Left hindlimb (tissue), 1 donor: ENCODE data around the gene CALD1.

Experiments
- DNase-seq: peaks from one replicate; pipeline ENCODE4 v3.0.0-alpha.2; 2018

The CALD1 gene

DNA sequence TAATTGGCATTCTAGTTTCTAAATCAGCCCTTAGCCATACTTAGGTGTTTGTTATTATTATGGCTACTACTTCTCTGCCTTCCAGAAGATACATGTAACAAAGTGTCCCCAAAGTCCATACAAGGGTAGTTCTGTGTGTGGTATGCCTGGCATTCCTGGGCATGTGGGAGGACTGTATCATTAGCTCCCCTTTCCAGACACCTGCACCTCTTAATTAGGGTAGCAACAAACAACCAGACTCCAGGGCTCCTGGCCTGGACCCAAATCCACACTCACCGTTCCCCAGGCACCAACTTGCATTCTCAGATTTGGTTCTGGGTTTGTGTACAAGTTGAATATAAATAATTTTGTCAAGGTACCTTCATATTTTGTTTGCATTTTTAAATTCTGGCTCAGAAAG is 15.5 kb upstream of the CALD1 start:
- no peak for DNase-seq

DNA sequence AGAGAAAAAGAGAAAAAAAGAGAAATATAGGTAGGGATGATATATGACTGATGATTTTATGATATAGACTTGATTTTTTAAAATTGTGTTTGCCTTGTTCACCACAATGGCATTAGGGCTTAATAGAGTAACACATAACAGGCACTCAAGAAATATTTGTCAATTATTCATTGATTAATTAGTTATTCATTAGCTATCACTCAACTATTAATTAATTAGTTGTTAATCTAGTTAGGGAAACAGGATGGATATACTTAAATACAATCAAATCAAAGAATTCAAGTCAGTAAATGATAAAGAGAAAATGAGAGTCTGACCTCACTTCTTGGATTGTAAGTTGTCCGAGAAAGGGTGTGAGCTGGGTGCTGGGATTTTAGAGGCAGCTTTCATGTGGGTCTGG is 15.1 kb upstream of the CALD1 start:
- DNase-seq: no peak

DNA sequence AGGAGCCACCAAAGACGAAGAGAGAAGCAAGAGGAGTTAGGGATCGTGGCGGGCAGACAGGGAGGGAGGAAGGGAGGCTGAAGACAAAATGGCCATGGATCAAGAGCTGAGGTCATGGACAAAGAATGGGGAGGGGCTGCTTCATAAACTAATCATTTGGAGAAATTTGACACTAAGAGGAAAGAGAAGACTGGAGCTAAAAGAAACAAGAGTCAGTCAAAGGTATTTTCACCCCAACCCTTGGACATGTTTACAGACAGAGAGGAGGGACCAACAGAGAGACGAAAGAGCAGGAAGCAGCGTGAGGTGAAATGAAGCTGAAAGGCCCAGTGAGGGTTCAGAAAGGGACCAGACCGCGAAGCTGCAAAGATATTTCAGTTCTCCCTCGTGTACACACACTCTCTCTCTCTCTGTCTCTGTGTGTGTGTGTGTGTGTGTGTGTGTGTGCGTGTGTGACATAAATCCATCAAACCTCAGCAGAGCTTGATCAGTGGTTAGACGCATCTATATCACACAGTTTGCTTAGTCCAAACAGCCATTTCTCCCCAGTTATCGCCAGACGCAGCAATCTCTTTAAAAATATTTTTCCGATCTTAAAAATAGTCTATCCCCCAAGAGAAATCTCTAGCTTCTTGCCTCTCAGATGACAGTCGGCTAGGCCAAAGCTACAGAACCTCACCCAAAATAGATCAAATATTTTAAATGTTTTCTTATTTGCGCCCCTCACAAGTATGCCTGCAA is 12.5 kb upstream of the CALD1 start:
- DNase-seq: no peak

DNA sequence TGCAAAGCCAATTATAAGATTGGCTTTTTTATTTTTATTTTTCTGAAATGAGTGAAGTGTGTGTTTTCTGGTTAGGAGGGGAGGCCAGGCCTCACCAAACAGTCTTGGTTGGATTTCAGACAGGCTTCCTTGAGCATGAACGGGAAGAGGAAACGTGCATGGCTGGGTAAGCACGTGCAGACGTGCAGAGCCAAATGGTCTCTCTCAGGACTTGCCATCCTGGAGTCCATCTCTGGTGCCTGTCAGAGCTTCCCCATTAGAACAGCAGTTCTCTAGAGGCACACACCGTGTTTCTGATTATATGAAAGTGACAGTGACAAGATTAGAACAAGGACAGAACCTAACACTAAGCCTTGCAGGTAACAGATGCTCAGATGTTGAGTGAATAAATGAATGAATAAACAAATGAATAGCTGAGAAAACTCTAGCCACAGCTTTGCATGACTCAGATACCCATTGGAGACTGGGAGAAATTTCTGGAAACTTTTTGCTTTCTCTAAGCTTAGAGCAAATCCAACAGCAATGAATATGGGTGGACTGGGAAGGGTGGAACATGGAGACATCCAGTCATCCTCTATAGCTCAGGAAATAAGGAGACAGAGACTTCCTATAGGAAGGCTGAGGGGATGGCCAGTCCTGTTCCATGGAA is 11.8 kb upstream of the CALD1 start:
- no peak for DNase-seq

DNA sequence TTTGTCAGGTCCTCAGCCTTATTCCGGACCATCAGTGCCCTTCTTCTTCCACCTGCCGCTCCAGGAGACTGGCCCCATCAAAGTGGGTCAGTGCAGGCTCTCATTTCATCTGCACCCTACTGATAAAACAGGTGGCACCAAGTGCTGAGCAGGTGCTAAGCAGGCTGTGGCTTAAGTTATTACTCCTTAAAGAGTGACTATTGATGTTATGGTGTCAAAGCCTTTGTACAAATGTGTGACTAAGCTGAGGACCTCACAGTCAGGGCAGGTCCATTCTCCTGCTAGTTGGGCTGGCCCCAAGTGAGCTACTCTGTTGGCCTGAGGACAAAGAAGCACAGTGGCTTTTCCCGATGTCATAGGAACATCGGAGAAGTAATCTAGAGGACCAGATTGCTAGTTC is 11.2 kb upstream of the CALD1 start:
- no peak for DNase-seq

DNA sequence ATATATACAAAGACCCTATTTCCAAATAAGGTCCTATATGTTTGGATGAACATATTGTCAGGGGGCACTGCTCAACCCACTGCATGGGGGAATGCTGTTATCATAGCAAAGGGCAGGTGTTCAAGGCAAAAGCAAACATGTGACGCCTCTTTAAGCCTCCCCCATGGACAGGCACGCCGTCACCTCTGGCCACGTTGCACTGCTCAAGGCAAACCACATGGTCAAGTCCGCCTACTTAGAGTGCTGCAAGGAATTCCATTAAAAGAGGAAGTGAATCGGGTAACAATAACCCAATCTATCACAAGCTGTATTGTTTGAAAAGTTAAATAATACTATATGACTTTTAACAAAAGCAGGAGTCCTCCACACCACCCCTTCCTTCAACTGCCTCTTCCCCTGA is 8.8 kb upstream of the CALD1 start:
- DNase-seq: no peak

DNA sequence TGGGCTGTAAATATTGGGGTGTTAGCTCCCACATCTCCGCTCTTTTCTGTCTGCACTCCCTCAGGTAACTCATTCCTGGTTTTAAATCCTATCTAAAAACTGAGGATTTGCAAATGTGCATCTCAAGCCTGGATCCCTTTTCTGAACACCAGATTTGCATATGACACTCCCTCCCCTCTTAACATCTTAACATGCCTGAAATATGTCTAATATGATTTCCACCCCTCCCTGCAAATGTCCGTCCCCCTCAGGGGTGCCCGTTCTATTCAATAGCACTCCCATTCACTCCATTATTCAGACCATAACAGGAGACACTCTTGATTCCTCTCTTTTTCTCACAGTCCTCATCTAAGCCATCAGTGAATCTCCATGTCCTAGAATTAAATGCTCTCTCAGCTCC is 8.3 kb upstream of the CALD1 start:
- DNase-seq: no peak

DNA sequence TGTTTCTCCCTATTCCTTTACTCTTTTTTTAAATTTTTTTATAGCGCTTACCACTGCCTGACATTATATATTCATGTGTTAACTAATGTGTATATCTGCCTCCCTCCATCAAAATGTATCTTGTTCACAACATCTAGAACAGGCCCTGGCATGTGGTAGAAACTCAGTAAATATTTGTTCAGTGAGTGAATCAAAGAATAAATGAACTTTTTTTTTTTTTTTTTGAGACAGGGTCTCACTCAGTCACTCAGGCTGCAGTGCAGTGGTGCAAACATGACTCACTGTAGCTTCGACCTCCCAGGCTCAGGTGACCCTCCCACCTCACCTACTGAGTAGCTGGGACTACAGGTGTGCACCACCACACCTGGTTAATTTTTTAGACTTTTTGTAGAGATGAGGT is 7.5 kb upstream of the CALD1 start:
- DNase-seq: no peak

DNA sequence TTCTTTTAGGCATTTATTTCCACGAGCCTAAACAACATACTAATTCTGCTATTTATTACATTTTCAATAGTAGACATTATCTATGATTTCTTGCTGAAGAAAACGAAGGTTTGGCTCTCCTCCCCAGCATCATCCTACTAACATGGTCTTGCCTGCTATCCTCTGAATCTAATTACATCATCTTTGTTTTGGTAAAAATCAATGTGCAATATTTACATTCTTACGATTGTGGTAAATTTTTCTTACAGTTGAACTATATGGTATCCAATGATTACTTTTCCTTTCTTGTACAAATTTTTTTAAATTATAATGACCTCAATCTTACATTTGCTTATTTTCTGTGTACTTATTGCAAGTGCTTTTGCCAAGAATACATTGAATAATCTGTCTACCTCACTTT is 7.0 kb upstream of the CALD1 start:
- no peak for DNase-seq

DNA sequence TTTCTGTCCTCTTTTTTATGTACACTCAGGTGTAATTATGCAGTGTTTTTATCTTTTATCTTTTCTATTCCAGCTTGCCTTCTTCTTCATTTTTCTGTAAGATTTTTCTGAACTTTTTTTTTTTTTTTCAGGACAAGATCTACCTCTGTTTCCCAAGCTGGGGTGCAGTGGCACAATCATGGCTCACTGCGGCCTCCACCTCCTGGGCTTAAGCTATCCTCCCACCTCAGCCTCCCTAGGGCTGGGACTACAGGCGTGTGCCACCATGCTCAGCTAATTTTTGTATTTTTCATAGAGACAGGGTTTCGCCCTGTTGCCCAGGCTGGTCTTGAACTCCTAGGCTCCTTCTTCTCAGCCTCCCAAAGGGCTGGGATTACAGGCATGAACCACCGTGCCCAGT is 6.3 kb upstream of the CALD1 start:
- DNase-seq: no peak

DNA sequence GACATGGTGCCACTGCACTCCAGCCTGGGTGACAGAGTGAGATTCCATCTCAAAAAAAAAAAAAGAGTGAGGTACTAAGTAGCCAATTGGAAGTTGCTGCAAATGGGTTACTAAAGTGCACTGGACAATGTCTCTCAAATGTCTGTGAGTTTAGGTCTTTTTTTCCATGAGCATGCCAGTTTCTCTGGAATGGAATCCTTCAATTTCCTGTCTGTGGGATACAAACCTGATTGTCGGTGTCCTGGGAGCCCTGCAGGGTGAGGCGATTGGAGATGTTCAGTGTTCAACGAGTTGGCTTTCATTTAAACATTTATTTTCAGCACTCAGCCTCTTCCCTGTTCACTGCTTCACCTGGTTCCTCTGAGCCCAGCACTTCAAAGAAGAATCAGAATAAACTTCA is 5.3 kb upstream of the CALD1 start:
- no peak for DNase-seq

DNA sequence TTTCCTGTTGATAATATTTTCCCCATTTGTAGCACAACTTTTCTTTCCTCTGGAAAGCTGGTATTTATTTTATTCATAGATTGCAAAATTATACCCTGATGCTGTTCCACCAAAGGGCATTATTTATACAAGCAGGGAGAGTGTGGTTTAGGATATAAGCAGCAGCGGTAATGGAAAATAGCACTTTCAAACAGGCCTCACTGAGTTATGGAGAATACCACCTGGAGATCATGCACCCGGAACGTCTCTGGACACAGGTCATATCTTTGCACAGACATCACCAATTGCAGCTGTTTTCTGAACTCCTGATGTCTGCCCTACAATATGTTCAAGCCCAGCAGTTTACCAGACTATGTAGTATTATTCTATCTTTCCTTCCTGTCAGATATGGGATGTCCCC is 2.0 kb upstream of the CALD1 start:
- no peak for DNase-seq

DNA sequence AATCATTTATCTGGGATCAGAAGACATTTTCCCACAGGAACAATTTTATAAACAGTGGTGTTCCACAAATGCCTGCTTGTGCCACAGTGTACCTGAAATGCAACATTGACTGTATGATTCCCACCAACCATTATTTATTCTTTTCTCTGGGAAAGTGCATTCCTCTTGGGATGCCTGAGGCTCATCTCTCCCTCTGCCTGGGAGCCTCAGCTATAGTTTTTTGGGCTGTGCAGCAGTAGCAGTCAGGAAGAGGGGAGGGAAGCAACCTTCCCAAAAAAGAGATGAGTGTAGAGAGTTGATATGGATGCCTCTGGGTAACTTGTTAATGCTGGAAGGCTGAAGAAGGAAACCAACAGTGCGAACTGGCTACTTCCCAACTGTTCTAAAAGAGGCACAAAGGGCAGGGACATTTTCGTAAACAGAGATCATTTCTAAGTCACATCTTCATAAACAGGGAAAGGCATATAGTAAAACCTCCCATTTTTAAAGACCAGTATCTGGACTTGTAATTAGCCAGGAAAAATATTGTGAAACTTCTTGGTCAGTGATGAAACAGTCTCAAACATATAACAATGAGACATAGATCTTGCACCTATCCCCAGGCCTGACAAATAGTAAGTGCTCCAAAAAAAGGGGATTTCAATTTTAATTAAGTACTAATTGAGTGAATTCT is 1.4 kb upstream of the CALD1 start:
- no peak for DNase-seq

DNA sequence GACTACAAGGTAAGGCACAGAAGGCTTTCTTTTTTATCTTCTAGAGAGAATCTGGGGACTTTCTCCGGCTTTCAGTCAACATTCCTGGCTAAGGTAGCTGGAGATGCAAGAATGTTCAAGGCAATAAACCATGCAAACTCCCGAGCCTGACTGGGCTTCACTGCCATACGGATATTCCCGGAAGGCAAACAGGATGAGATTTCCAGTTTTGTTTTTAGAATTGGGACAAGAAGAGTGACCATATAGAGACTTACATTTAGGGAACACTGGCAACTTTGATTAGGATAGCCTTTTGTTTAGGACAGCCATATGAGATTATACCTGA is 269 bp downstream of the CALD1 start:
- no peak for DNase-seq

DNA sequence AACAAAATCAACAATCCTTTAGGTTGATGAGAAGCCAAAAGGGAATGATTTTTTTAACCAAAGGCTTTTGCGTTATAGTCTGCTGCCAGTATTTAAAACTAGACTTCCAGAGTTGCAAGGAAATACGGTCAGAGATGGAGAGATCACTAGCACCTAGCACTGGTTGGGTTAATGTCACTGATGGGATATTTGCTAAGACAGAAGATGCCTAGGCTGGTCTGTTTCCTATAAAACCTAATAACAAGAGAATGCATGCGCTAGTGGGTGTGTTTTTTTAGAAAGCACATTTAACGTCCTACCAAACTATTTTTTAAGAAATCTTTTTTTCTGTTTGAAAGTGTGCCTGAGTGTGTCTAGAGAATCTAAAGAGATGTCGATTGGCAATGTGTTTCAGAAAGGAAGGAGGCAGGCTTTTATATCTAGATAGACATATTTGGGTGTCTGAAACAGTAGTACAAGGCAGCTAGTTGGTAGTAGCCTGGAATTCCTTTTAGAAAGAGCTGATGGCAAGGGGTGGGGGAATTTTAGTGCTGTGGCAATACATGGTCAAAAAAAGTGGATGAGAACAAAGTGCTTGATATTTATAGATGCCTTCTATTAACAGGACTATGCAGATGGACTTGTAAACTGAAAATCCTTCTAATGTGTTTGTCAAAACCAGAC is 863 bp downstream of the CALD1 start:
- no peak for DNase-seq

DNA sequence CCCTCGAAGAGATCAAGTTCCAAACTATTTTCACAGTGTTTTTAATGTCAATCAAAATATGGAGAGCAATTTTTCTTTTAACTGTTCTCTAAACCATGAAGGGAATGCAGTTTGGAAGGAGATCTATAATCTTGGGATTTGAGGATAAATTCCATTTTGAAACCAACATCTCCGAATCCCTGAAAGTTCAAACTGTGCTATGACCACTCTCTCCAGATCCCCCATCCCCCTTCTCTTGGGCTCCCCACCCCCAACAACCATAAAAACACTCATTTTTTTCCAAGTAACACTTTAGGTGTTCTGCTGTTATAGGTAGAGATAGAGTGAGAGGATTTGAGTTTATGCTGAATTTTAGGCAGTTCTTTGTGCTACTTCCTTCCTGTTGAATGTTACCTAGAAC is 1.7 kb downstream of the CALD1 start:
- no peak for DNase-seq

DNA sequence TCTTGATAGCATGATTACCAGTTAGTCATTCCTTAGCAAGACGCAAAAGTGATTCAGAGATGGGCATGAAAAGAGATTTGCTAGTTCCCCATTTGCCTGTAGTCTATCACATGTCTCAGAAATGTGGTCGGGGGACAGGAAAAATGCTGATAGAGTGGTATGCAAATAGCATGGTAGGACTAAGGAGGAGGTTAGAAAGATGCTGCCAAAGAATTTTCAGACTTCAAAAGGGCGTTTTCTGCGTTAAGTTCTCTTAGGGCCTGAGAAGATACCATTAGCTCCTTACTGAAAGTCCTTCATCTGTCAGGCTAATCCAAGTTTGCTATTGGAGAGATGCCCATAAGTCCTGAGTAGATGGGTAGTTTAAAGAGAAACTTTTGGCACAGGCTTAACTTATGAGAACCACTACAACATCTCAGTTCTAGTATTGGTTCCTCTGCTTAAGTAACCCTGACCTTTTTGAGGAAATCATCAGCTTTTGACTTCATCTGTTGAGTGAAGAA is 2.7 kb downstream of the CALD1 start:
- no peak for DNase-seq

DNA sequence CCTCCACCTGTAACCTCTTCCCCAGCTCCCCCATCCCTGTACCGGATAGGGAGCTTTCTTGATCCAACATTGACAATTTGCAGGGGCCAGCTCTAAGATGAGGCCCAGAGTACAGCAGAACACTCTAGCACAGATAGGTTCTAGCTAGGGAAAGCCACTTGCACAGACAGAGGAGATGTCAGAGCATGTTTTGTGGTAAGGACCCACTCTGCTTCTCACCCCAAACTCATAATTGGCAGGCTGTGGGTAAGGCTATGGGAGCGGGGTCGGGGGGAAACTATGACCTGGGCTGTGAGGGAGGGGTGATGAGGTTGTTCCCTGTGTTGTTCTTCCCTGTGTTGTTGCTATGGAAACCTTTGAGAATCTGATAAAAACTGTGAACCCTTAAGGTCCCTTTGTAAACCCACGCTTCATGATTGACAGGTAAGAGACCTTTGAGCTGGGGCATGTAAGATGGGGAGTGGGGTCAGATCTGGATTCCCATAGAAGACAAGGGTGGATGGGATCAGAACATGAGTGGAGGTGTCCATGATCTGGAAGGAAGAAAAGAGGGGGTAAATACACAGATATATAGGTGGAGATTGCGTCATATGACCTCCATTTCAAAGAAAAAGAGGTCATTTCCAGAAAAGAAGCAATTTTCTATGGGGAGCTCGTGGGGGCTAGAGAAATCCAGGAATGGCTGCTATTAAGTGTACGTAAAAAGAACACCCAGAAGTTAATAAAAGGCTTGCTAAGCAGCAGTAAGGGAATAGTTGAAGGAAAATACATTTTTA is 4.0 kb downstream of the CALD1 start:
- DNase-seq: no peak

DNA sequence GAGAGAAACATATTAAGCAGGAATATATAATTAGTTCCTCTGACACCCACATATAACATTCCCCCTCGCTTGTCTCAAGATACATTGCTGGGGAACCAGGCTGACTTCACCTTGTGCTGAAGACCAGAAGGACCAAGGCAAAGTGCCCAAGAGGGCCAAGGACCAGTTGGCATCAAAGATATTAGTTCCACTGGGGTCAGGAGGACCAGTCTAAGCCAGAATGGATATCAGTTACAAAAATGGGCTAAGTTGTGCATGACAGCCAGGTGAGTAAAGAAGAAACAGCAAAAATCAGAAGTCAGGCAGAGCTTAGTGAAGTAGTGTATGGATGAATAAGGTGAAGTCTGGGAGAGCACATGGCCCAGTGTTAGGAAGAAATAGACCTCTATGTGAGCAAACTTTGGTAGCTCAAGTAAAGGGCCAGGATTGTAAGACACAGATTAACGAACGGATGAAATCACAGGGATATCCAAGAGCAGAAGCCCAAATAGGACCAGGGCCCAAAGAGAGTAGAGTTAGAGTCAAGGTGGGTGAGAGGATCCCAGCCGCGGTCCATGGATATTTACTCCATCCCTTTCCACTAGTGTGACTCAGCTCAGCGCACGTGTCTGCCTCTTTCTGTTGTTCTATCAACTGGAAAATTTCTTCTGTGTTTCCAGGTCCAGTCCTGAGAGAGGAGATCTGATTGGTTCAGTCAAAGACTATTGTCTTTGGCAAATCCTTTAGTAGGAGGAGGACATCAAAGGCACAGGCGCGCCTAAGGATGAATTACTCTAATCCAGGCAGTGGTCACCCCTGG is 5.0 kb downstream of the CALD1 start:
- no peak for DNase-seq

DNA sequence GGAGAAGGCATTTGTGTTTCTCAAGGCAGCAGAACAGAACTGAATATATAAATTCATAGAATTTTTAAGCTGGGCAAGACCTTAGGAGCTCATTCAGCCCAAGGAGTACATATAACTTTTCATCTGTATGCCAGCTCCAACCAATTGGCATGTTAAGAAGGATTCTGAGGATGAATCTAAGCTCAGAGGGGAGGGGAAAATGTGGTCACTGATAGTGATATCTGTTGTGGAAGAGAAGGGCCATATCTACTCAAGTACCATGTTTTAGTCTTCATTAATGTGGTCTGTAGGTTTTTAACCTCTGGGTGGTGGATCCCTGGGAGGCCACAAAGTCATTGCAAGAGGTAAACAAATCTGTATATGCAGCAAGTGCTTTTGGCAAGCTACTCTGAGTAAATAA is 6.4 kb downstream of the CALD1 start:
- DNase-seq: no peak

DNA sequence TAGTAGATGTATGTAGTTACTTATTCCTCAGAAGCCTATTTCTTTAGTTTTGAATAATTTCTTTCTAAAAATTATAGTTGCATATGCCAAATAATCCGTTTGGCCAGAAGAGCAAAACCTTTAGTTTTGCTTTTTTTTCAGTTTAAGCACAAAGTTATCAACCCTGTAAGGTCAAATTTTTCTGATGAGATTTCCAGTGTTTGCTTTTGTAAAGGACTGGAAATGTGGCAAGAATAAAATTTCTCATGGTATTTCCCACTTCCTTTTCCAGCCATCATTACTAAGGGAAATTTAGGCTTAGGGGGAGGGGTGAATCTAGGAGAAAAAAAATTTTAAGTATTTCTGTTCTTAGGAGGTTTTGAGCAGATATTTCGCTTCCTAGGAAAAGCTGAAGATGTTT is 7.6 kb downstream of the CALD1 start:
- DNase-seq: no peak

DNA sequence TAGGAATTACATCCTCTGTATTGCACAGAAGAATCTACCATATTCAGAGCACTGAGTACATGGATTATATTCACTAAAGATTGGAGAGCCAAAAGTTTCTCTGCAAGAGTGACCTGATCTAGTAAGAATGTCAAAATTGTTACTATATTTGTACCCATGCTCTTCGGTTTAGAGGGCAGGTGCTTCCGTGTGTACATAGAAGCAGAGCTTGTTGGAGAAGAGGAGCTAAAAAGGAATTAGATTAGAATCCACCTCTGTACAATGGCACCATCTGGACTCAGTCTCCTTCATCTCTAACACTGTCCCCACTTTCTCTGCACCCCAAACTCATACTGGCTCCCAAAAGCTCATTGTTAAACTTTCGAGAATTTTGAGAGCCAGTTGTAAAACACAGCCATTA is 8.3 kb downstream of the CALD1 start:
- DNase-seq: no peak
